Astrocyte (in vitro differentiated cells and primary cell): ENCODE results near the gene ETV6. TPM values are rescaled to one million over a fixed set of nuclear protein-coding genes. Genes with fewer than 3 reads are reported as not detected.

Experiments used
- DNase-seq: peaks from one replicate; pipeline ENCODE4 v3.0.0-alpha.2; 2010; ENCODE audit warnings: low read depth
- FAIRE-seq: peaks from 2 replicates; lab custom pipeline; 2011; peaks lifted over from hg19 to GRCh38; lab: Jason Lieb, UNC
- H2AFZ ChIP-seq: 2 replicates; pipeline ENCODE4 v1.6.0; 2012; ENCODE audit warnings: low read depth, low read length, inconsistent platforms
- H3K27ac ChIP-seq: 2 replicates; pipeline ENCODE4 v1.5.1; 2011; ENCODE audit warnings: low read depth, low read length, inconsistent platforms
- H3K27me3 ChIP-seq: 2 replicates; pipeline ENCODE4 v1.6.0; 2011; ENCODE audit warnings: low read length, inconsistent platforms; ENCODE audit not compliant: insufficient read depth
- H3K36me3 ChIP-seq: 2 replicates; pipeline ENCODE4 v1.5.1; 2011; ENCODE audit warnings: low read length, inconsistent platforms; ENCODE audit not compliant: insufficient read depth
- H3K4me1 ChIP-seq: 2 replicates; pipeline ENCODE4 v1.5.1; 2011; ENCODE audit warnings: low read length, inconsistent platforms; ENCODE audit not compliant: insufficient read depth
- H3K4me2 ChIP-seq: 2 replicates; pipeline ENCODE4 v1.6.0; 2012; ENCODE audit warnings: low read length, inconsistent platforms
- H3K4me3 ChIP-seq: 2 replicates; pipeline ENCODE4 v1.5.1; 2011; ENCODE audit warnings: low read depth, mild to moderate bottlenecking, low read length, inconsistent platforms; ENCODE audit not compliant: insufficient read depth
- H3K79me2 ChIP-seq: 2 replicates; pipeline ENCODE4 v1.6.0; 2012; ENCODE audit warnings: mild to moderate bottlenecking, low read length, inconsistent platforms; ENCODE audit not compliant: insufficient read depth
- H3K9ac ChIP-seq: 2 replicates; pipeline ENCODE4 v1.6.0; 2012; ENCODE audit warnings: mild to moderate bottlenecking, low read length, inconsistent platforms
- H3K9me3 ChIP-seq: 2 replicates; pipeline ENCODE4 v1.5.1; 2012; ENCODE audit warnings: low read depth, mild to moderate bottlenecking, low read length, inconsistent platforms; ENCODE audit not compliant: insufficient read depth
- H4K20me1 ChIP-seq: 2 replicates; pipeline ENCODE4 v1.6.0; 2012; ENCODE audit warnings: low read length, inconsistent platforms; ENCODE audit not compliant: insufficient read depth
- H3K27ac Mint-ChIP-seq: one replicate; pipeline ENCODE4 v1.8.0; 2021; ENCODE audit warnings: mild to moderate bottlenecking, mixed read lengths; ENCODE audit not compliant: unreplicated experiment
- H3K27me3 Mint-ChIP-seq: one replicate; pipeline ENCODE4 v1.8.0; 2021; ENCODE audit warnings: low read depth, mixed read lengths; ENCODE audit not compliant: unreplicated experiment
- H3K36me3 Mint-ChIP-seq: one replicate; pipeline ENCODE4 v1.8.0; 2021; ENCODE audit warnings: low read depth, mixed read lengths; ENCODE audit not compliant: unreplicated experiment
- H3K4me1 Mint-ChIP-seq: one replicate; pipeline ENCODE4 v1.8.0; 2021; ENCODE audit warnings: low read depth, mixed read lengths; ENCODE audit not compliant: unreplicated experiment
- H3K4me3 Mint-ChIP-seq: one replicate; pipeline ENCODE4 v1.8.0; 2021; ENCODE audit warnings: mild to moderate bottlenecking, moderate library complexity, mixed read lengths; ENCODE audit not compliant: unreplicated experiment
- H3K9me3 Mint-ChIP-seq: one replicate; pipeline ENCODE4 v1.8.0; 2021; ENCODE audit warnings: mild to moderate bottlenecking, mixed read lengths; ENCODE audit not compliant: unreplicated experiment
- EZH2 ChIP-seq: IDR thresholded peaks from 2 replicates; pipeline ENCODE4 v1.6.1; 2012; ENCODE audit warnings: mild to moderate bottlenecking, low read length, inconsistent platforms; ENCODE audit not compliant: insufficient read depth
- total RNA-seq: library from RNA; stranded (reverse); gene quantifications from 2 replicates; pipeline ENCODE4 v1.2.1, GENCODE V29; 2021
- TF ChIP-seq, protein P1 (sequence below): IDR thresholded peaks from 2 replicates; pipeline ENCODE4 v1.5.1; 2011; ENCODE audit warnings: low read depth, mild to moderate bottlenecking, inconsistent platforms, low read length, moderate library complexity; ENCODE audit not compliant: insufficient read depth

The ETV6 gene
- total RNA-seq, 1 donor from 2014 or later = 41.2 TPM

DNA sequence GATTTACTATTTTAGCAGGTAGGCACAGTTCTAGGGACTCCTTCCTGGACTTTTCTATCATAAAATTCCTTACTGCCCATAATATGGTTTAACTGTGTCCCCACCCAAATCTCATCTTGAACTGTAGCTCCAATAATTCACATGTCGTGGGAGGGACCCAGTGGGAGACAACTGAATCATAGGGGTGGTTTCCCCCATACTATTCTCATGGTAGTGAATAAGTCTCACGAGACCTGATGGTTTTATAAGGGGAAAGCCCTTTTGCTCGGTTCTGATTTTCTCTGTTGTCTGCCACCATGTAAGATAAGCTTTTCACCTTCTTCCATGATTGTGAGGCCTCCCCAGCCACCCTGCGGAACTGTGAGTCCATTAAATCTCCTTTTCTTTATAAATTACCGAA, 10.0 kb upstream of the ETV6 start:
- Mint-ChIP-seq H3K27ac (no peak overlapping the region), H3K9me3 (peaks cover 11% of the 10 kb centered on the region), H3K36me3 (no peaks in the 10 kb centered on the region), H3K4me3 (no peak overlapping the region), H3K27me3 (no peaks in the 10 kb centered on the region), H3K4me1 (peaks cover 3% of the 10 kb centered on the region)
- H3K9ac ChIP-seq = no peak overlapping the region
- no peak overlapping the region for H2AFZ ChIP-seq
- no peak overlapping the region for H3K4me3 ChIP-seq
- no peaks in the 10 kb centered on the region for H3K36me3 ChIP-seq
- no peaks in the 10 kb centered on the region for H3K27me3 ChIP-seq
- FAIRE-seq = no peak
- no peak overlapping the region for H3K4me2 ChIP-seq
- TF ChIP-seq EZH2 = no peak
- TF ChIP-seq, protein P1, sequence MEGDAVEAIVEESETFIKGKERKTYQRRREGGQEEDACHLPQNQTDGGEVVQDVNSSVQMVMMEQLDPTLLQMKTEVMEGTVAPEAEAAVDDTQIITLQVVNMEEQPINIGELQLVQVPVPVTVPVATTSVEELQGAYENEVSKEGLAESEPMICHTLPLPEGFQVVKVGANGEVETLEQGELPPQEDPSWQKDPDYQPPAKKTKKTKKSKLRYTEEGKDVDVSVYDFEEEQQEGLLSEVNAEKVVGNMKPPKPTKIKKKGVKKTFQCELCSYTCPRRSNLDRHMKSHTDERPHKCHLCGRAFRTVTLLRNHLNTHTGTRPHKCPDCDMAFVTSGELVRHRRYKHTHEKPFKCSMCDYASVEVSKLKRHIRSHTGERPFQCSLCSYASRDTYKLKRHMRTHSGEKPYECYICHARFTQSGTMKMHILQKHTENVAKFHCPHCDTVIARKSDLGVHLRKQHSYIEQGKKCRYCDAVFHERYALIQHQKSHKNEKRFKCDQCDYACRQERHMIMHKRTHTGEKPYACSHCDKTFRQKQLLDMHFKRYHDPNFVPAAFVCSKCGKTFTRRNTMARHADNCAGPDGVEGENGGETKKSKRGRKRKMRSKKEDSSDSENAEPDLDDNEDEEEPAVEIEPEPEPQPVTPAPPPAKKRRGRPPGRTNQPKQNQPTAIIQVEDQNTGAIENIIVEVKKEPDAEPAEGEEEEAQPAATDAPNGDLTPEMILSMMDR = no peak
- H3K79me2 ChIP-seq = no peaks in the 10 kb centered on the region
- H3K4me1 ChIP-seq = no peaks in the 10 kb centered on the region
- H3K27ac ChIP-seq = no peak overlapping the region
- peaks cover 6% of the 10 kb centered on the region for H3K9me3 ChIP-seq
- no peak for DNase-seq
- H4K20me1 ChIP-seq = no peaks in the 10 kb centered on the region

DNA sequence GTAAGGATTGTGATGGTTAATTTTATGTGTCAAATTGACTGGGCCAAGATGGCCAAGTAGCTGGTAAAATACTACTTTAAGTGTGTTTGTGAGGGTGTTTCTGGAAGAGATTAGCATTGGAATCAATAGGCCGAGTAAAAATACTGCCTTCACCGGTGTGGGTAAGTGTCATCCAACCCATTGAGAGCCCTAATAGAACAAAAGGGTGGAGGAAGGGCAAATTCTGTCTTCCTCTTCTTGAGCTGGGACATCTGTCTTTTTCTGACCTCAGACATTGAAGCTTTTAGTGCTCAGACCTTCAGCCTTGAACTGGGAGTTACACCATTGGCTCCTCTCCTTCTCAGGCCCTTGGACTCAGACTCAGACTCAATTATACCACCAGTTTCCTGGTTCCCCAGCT, 8.0 kb upstream of the ETV6 start:
- Mint-ChIP-seq H3K4me3 (no peak overlapping the region), H3K4me1 (no peaks in the 10 kb centered on the region), H3K27ac (no peak overlapping the region), H3K36me3 (no peaks in the 10 kb centered on the region), H3K27me3 (no peaks in the 10 kb centered on the region), H3K9me3 (peaks cover 4% of the 10 kb centered on the region)
- Histone ChIP-seq H3K36me3 (no peaks in the 10 kb centered on the region), H3K9ac (no peak overlapping the region), H3K4me1 (no peaks in the 10 kb centered on the region), H3K79me2 (no peaks in the 10 kb centered on the region), H4K20me1 (no peaks in the 10 kb centered on the region), H3K4me2 (no peak overlapping the region), H3K27me3 (no peaks in the 10 kb centered on the region), H3K9me3 (no peaks in the 10 kb centered on the region), H3K4me3 (no peak overlapping the region), H2AFZ (no peak overlapping the region), H3K27ac (no peak overlapping the region)
- DNase-seq (no peak), FAIRE-seq (no peak)
- no peak for TF ChIP-seq EZH2
- TF ChIP-seq, protein P1 = no peak

DNA sequence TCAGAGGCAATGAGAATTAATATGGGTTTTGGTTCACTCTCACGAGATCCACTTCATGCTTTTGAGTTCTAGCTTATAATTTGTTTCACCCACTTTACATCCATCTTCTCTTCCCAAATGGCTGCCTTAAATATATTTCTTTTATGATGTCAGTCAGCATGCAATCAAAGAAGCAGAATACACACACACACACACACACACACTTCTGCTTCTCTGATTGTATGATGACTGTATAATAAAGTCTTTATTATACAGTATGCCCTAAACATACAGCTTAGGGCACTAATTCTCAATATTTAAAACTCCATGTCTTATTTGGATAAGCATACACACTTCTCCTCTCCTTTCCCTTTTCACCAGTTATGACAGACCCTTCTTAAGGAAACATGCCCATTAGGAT, 6.7 kb upstream of the ETV6 start:
- no peak overlapping the region for H3K9ac ChIP-seq
- no peak overlapping the region for H2AFZ ChIP-seq
- TF ChIP-seq, protein P1 = no peak
- TF ChIP-seq EZH2 = no peak
- peaks cover 4% of the 10 kb centered on the region for H3K9me3 Mint-ChIP-seq
- DNase-seq = no peak
- H3K27me3 Mint-ChIP-seq = no peaks in the 10 kb centered on the region
- H4K20me1 ChIP-seq = no peaks in the 10 kb centered on the region
- FAIRE-seq = no peak
- H3K27ac ChIP-seq = no peak overlapping the region
- H3K9me3 ChIP-seq = no peaks in the 10 kb centered on the region
- no peaks in the 10 kb centered on the region for H3K36me3 ChIP-seq
- H3K79me2 ChIP-seq = no peaks in the 10 kb centered on the region
- no peaks in the 10 kb centered on the region for H3K4me1 ChIP-seq
- H3K4me3 ChIP-seq = no peak overlapping the region
- no peak overlapping the region for H3K27ac Mint-ChIP-seq
- H3K4me3 Mint-ChIP-seq = no peak overlapping the region
- H3K27me3 ChIP-seq = no peaks in the 10 kb centered on the region
- no peaks in the 10 kb centered on the region for H3K4me1 Mint-ChIP-seq
- no peaks in the 10 kb centered on the region for H3K36me3 Mint-ChIP-seq
- no peak overlapping the region for H3K4me2 ChIP-seq
